NB4 (cell line): ENCODE data around the gene CBX4.

Source experiments
- DNase-seq: peaks from one replicate; pipeline ENCODE4 v3.0.0; 2010; ENCODE audit warnings: low read depth
- H3K4me3 ChIP-seq: one replicate; pipeline ENCODE4 v1.5.1; 2011; ENCODE audit warnings: mild to moderate bottlenecking, low read depth, low read length, moderate library complexity
- CTCF ChIP-seq: IDR thresholded peaks from one replicate; pipeline ENCODE4 v1.5.1; 2012; ENCODE audit warnings: low read depth, low read length
- MYC ChIP-seq: IDR thresholded peaks from 2 replicates; pipeline ENCODE4 v1.6.1; 2011; ENCODE audit warnings: low read depth, low read length
- POLR2A ChIP-seq: IDR thresholded peaks from 2 replicates; pipeline ENCODE4 v1.6.1; 2011; ENCODE audit warnings: mild to moderate bottlenecking; ENCODE audit not compliant: insufficient read length; ENCODE audit errors: extremely low read depth
- TF ChIP-seq, protein P1 (sequence below): IDR thresholded peaks from 2 replicates; pipeline ENCODE4 v1.6.1; 2011; ENCODE audit warnings: low read depth, low read length

CBX4 gene

GRCh38 chr17:79802736-79803420 is 36.4 kb downstream of the CBX4 start:
- no peak for DNase-seq
- no peak for TF ChIP-seq MYC
- TF ChIP-seq CTCF = no peak
- TF ChIP-seq, protein P1, sequence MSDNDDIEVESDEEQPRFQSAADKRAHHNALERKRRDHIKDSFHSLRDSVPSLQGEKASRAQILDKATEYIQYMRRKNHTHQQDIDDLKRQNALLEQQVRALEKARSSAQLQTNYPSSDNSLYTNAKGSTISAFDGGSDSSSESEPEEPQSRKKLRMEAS = no peak
- TF ChIP-seq POLR2A = no peak
- H3K4me3 ChIP-seq = no peak overlapping the region

DNA sequence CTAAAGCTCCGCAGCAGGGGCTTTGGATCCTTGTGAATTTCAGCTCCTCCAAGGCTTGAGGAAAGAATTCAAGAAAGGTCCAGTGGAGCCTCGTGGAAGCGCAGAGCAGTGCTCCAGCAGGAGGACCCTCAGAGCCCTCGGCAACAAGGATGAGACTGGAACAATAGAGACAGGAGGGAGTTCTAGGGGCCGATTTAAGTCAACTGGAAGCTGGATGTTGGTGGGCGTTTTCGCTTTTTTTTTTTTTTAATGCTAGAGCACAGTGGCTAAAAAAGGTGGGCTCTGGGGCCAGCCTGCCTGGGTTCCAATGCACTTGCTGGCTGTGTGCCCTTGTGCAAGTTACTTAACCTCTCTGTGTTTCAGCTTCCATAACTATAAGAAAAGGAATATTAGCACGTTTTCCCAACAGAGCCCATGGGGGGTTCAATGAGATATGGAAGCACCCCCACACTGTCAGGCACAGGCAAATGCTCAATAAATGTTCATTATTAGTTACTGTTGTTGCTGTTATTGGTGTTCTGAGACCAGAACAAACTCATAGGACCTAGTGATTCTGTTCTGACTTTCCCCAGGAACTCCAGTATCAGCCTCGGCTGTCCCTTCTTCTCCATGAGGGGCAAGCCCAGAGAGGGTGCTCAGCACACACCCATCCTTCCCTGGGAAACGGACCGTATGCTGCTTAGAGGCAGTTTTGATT is 37.1 kb downstream of the CBX4 start:
- no peak overlapping the region for H3K4me3 ChIP-seq

GRCh38 chr17:79801156-79802038 is 37.8 kb downstream of the CBX4 start:
- peak; percentile 71 for DNase-seq
- TF ChIP-seq, protein P1 = peak; percentile 25; the same call in 1 of the 2 replicates
- TF ChIP-seq MYC (peak; percentile 48; the same call in 1 of the 2 replicates), CTCF (no peak), POLR2A (peak; percentile 32)
- H3K4me3 ChIP-seq = peak overlapping the region; percentile 51

More for the DNA sequence above, 37.1 kb downstream of the CBX4 start:
- DNase-seq = no peak
- TF ChIP-seq, protein P1 = no peak
- TF ChIP-seq MYC (no peak), POLR2A (no peak), CTCF (no peak)

DNA sequence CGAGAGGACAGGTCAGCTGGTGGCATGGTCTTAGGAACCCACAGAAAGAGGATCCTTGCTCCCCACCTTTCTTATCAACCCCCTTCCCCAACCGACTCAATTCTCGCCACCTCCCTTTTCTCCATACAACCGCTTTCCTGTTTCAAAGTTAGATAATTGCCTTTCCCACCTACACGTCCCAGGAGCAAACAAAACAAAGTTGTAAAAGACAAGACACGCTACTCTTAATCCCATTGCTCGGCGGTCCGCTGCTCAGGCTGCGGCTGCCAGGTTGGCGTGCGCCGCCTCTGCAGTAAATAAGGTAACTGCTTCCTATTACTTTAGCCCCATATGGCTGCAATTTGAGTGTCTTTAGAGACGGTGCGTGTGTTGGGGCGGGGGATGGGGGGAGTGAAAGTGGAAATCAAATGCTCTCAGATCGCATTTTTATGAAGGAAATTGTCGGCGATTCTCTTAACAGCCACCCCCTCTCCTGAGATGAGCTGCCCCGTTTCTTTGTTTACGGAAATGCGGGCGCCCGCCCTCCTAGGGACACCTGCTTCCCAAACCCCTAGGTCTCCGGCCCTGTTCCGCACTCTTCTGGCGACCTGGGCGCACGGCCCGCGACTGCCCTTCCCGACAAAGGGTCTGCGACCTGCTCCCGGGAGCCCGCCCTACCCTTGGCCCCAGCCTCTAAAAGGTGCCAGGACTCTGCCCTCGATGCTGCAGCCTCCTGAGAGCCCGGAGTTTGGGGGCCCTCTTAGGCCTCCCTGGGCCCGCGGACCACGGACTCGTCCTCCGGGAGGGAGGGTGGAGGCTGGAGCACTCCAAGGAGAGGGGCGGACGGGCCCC is 38.7 kb downstream of the CBX4 start:
- DNase-seq = peak; percentile 77
- TF ChIP-seq, protein P1 = peak; percentile 59
- TF ChIP-seq POLR2A (peak; percentile 10), MYC (peak; percentile 75; the same call in 1 of the 2 replicates), CTCF (no peak)
- peak overlapping the region; percentile 51 for H3K4me3 ChIP-seq

GRCh38 chr17:79799538-79800324 is 39.5 kb downstream of the CBX4 start:
- TF ChIP-seq POLR2A (no peak), CTCF (no peak), MYC (no peak)
- TF ChIP-seq, protein P1 = no peak
- DNase-seq = peak; percentile 82
- H3K4me3 ChIP-seq = peak overlapping the region; percentile 51
